ENCODE results near the gene PADI4.

DNA sequence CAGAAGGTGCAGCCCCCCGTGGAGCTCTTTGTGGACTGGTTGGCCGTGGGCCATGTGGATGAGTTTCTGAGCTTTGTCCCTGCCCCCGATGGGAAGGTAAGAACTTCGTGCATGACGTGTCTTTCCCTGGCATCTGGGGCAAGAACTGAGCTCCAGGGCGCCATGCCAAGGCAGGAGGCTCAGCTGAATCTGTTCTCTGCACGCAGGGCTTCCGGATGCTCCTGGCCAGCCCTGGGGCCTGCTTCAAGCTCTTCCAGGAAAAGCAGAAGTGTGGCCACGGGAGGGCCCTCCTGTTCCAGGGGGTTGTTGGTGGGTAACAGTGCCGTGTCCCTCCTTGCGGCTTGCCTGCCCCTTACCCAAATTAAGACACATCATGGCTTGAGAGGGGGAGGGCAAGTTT is 31.4 kb upstream of the PADI4 start:
- TF ChIP-seq, protein P1, sequence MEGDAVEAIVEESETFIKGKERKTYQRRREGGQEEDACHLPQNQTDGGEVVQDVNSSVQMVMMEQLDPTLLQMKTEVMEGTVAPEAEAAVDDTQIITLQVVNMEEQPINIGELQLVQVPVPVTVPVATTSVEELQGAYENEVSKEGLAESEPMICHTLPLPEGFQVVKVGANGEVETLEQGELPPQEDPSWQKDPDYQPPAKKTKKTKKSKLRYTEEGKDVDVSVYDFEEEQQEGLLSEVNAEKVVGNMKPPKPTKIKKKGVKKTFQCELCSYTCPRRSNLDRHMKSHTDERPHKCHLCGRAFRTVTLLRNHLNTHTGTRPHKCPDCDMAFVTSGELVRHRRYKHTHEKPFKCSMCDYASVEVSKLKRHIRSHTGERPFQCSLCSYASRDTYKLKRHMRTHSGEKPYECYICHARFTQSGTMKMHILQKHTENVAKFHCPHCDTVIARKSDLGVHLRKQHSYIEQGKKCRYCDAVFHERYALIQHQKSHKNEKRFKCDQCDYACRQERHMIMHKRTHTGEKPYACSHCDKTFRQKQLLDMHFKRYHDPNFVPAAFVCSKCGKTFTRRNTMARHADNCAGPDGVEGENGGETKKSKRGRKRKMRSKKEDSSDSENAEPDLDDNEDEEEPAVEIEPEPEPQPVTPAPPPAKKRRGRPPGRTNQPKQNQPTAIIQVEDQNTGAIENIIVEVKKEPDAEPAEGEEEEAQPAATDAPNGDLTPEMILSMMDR (IDR thresholded peaks at IDR 0.05; ENCODE audit: low read depth, low read length, missing input control): no peak
- TF ChIP-seq, protein P2, sequence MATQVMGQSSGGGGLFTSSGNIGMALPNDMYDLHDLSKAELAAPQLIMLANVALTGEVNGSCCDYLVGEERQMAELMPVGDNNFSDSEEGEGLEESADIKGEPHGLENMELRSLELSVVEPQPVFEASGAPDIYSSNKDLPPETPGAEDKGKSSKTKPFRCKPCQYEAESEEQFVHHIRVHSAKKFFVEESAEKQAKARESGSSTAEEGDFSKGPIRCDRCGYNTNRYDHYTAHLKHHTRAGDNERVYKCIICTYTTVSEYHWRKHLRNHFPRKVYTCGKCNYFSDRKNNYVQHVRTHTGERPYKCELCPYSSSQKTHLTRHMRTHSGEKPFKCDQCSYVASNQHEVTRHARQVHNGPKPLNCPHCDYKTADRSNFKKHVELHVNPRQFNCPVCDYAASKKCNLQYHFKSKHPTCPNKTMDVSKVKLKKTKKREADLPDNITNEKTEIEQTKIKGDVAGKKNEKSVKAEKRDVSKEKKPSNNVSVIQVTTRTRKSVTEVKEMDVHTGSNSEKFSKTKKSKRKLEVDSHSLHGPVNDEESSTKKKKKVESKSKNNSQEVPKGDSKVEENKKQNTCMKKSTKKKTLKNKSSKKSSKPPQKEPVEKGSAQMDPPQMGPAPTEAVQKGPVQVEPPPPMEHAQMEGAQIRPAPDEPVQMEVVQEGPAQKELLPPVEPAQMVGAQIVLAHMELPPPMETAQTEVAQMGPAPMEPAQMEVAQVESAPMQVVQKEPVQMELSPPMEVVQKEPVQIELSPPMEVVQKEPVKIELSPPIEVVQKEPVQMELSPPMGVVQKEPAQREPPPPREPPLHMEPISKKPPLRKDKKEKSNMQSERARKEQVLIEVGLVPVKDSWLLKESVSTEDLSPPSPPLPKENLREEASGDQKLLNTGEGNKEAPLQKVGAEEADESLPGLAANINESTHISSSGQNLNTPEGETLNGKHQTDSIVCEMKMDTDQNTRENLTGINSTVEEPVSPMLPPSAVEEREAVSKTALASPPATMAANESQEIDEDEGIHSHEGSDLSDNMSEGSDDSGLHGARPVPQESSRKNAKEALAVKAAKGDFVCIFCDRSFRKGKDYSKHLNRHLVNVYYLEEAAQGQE (IDR thresholded peaks at IDR 0.05): no peak
- no peak for TF ChIP-seq EGR1 (IDR thresholded peaks at IDR 0.05; ENCODE audit: low read depth in 2 of 2)
- no peak for TF ChIP-seq NR2F2 (IDR thresholded peaks at IDR 0.05)
- TF ChIP-seq RXRA (IDR thresholded peaks at IDR 0.05): no peak
- no peak for TF ChIP-seq GABPA (IDR thresholded peaks at IDR 0.05 in 1 of 2, conservative IDR thresholded peaks at IDR 0.05 in 1 of 2)
